H54 (cell line): ENCODE results near the gene CFAP77.

ENCODE experiments used
- DNase-seq: peaks from one replicate; pipeline ENCODE4 v3.0.0; 2011; ENCODE audit warnings: low spot score, mixed read lengths; ENCODE audit not compliant: insufficient read length
- FAIRE-seq: peaks from 3 replicates; lab custom pipeline; 2011; peaks lifted over from hg19 to GRCh38; lab: Jason Lieb, UNC
- POLR2A ChIP-seq: IDR thresholded peaks from 2 replicates; pipeline ENCODE4 v1.6.1; 2011; ENCODE audit warnings: low read depth, mild to moderate bottlenecking, low read length

Gene CFAP77

DNA sequence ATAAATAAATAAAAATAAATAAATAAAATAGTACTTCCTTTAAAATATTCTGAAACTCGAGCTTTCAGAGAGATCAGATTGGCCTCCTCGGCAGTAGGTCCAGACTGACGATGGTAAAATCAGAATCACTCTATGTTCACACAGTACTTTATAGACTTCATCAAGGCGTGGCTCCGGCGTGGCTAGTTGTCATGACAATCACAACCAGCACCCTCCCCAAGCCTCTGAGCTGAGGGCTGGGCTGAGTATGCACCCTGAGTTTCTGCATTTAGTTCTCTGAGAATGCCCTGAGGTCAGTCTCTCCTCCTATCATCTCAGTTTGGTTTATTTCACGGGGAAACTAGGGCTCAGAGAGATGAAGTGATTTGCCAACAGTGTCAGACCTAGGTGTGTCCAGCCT is 129.1 kb downstream of the CFAP77 start:
- FAIRE-seq (no peak), DNase-seq (no peak)
- TF ChIP-seq POLR2A: no peak

DNA sequence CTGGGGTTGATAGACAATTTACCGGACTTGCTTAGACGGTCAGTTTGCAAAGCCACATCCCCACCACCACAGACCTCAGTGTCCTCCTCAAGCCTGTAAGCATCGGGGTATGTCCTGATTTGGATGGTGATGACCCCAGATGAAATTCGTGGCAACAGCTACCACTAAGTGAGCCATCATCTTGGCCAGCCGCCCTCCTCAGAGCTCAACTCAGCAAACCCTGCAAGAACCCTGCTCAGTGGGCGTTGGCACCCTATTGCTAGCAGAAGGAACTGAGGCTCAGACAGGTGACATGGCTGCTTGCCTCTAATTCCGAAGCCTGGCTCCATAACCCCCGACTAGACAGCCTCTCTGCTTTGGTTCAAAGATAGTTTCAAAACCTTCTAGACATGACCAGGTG is 131.0 kb downstream of the CFAP77 start:
- DNase-seq (no peak), FAIRE-seq (no peak)
- TF ChIP-seq POLR2A: no peak

DNA sequence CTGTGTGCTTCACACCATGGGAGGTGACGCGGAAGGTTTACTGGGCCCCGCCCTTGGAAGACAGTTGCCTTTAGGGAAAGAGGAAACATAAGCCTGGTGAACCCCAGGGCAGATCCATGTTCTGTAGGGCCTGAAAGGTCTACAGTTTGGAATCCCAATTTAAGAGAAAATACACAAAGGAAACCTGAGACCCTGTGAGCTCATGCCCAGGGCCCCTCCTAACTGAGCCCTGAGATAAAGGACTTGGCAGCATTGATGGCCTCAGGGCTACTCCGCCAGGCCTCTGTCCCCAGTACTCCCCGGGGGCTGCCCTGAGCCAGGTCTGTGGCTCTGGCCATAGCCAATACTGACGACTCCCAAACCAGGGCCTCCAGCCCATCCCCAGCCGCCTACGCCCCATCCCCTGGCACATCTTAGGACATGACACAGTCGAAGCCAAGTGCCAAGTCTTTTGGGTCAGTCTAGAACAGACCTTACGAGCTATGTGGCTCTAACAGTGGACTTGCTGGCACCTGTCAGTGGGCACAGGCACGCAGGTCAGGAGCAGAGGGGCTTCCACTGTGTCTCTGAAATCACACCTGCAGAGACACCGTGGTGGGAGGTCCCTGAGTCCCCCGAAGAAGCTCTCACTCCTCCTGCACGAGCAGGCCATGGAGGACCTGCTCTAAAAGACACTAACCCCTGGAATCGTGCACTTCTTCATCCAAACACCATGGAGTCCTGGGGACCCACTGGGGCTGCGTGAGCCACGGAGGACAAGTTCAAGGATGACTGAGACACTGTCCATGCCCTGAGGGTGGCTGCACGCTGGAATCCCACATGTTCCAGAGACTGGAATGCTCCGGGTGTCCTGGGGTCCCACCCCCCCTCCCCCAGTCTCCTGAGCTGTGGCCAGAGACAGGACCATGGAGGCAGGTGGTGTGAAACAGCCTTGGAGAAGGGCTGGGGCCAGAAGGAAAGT is 132.1 kb downstream of the CFAP77 start:
- FAIRE-seq (no peak), DNase-seq (no peak)
- TF ChIP-seq POLR2A: no peak

DNA sequence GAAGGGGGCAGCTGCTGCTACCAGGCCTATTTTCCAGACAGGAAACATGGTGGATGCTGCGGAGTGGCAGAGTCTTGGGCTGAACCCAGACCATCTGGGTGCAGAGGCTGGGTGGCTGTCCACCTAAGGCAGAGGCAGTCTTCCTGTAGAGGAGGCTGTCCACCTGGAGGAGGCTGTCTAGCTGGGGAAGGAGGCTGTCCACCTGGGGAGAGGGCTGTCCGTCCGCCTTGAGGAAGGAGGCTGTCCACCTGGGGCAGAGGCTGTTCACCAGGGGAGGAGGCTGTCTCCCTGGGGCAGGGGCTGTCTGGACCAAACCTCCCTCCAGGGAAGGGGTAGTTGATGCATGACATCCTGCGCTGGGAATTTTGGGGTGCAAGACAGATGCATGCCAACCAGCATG is 133.2 kb downstream of the CFAP77 start:
- no peak for FAIRE-seq
- DNase-seq: no peak
- TF ChIP-seq POLR2A: no peak

DNA sequence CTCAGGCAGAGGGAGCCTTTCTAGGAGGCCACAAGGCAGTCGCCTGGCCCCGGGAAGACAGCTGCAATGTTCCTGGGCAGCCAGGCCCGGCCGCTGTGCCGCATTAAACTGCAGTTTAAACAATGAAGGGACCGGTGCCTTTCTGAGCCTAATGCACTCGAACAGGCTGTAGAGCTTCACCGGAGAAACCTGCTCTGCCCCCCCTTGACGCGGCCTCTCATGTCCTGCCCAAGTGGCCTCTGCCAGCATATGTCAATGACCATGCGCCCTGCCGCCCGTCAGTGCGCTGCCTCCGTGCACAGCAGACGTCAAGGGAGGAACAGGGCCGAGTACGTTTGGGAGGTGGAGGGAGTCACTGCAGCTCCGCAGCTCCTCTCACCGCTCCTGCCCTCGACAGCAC is 133.9 kb downstream of the CFAP77 start:
- TF ChIP-seq POLR2A: no peak
- DNase-seq (no peak), FAIRE-seq (no peak)

DNA sequence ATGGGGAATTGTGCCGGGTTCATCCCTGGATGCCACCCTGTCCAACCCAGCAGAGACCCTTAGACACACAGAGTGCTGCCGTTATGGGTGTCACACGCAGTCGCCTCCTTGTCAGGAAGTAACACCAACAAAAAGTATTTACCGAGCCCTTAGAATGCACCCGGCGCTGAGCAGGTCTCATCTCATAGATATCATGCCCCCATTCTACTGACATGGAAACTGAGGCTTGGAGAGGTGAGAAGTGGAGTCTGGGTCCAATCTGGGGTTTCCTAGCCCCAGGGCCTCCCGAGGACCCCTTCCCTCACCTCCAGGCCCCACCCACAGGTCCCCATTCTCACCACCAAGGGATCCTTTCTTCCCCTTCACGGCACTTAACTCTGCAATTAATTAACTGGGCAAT is 135.6 kb downstream of the CFAP77 start:
- no peak for DNase-seq
- no peak for TF ChIP-seq POLR2A
- no peak for FAIRE-seq

DNA sequence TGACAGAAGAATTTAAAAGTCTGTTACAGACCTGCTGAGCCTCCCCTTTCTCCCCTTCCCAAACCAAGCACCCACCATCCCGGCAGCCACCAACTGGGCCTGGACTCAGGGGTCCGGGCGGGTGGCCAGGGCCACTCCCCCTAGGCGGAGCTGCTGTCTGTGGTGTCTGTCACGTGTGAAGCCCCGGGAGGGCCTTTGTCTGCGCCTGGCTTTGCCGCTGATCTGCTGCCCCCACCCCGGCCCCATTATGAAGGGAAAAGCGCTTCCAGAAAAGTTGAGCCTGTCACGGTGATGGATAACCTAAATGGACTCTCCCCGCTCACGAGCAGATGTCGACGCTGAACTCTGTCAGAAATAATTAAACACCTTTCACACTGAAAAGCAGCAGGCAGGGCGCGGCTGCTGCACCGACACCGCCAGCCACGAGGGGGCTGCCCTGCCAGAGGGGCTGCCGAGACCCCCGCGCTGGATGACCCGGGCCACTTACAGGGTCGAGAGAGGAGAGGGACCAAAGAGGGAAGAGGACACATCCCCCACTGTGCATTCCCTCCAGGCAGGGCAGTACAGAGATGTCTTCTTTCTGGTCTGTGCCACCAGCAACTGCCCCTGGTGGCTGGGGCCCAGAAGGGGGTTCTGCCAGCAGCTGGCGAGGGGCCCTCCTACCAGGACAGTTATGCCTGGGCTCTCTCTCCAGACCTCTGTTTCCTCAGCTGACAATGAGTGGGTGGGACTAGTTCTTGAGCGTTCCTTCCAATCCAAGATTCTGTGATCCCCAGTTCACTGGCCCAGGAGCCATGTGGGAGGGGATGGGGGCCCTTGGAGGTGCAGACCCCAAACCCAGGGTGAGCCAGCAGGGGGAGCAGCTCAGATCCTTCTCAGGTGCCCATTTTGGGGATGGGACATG is 136.4 kb downstream of the CFAP77 start:
- no peak for DNase-seq
- no peak for FAIRE-seq
- TF ChIP-seq POLR2A: no peak

DNA sequence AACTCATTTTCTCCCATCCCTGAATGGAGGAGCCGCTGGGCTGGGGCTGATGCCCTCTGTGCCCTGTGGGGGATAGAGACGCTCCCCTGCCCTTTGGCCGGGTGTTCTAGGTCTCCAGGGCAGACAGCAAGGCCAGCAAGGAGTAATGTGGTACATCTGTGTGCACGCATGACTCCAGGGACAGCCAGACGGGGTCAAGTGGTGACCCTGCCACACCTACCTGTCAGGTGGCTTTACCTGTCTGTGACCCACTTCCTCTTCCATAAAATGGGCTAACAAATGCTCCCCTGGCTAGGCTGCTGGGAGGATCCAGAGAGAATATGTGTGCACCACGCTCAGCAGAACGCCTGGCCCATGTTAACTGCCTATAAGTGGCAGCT is 137.0 kb downstream of the CFAP77 start:
- DNase-seq (no peak), FAIRE-seq (no peak)
- no peak for TF ChIP-seq POLR2A

DNA sequence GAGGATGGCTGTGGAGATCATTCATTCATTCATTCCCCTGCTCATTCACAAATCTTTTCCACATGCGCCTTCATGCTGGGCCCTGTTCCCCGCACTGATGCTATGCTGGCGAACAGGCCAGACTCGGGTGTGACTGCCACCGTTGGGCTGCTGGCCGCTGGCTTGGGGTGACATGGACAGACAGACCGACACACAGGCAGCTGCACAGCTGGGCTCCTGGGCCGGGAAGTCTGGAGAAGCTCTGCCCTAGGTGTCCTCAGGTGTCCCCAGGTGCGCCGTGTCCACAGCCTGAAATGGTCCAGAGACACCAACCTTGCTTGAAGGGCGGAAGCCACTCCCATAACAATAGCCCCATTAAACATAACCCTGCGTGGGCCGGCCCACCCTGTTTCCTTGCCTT is 137.4 kb downstream of the CFAP77 start:
- FAIRE-seq: no peak
- TF ChIP-seq POLR2A: no peak
- no peak for DNase-seq

DNA sequence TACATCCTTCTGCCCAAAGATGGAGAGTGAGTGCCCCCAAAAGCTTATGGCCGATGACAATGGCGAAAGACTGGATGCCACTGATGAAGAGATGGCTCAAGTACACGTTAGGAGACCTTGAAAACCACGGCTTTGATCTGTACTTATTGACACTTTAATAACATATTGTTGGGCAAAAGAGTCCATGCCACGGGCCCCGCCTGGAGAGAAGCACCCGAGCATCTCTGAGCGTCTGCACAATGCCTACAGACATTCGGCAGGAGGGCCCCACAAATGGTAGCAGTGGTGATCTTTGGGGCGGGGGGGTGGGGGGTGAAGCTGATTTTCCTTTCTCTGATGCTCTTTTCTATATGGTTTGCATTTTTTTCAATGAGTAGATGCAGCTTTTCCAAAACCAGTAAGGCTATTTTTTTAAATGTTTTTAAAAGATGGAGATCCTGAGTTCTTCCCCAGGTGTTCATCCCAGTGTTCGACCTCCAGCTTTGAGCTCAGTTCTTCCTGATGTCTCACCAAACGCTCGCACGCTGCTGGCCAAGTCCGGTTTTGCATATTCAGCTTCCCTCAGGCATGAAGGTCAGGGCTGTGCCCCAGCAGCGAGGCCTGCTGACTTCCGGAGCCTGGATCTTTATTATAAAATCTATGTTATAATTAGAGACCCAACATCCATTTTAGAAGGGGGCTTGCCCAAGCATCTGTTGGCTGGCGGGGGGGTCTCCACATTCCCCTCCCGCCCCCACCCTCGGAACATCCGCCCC is 138.1 kb downstream of the CFAP77 start:
- FAIRE-seq: no peak
- no peak for DNase-seq
- TF ChIP-seq POLR2A: no peak

DNA sequence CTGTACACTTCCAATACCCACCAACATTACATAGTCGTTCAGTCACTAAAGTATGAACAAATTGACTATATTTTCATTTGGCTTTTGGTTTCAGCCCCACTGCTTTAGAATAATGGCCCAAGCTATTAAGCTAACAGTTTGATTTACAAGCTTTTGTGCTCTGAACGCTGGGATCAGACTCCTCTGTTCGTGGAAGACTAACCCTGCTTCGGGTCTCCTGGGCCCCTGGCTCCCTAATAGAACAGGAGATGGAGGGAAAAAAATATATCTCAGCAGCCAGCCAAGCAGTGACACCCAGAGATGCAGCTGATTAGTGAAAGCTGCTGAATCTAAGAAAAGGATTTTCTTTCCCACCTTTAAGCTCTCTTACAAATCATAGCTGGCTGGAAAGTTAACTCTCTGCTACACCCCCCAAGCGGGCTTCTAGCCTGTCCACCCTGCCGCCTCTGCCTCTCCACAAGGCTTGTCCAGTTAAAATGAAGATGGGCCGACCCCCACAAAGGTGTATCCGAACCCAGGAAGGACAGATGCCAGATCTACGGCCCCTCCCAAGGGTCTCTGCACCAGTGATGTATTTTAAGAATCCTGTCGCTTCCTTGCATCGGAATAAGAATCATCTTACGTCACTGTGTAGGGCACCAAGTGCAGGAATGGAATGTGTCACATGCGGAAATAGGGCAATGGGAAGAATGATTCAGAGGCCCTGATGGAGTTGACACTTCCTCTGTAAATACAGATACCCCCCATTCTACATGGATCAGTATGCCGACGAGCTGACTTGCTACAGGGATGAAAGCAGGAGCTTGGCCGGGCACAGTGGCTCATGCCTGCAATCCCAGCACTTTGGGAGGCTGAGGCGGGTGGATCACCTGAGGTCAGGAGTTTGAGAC is 139.0 kb downstream of the CFAP77 start:
- DNase-seq (no peak), FAIRE-seq (no peak)
- TF ChIP-seq POLR2A: no peak

DNA sequence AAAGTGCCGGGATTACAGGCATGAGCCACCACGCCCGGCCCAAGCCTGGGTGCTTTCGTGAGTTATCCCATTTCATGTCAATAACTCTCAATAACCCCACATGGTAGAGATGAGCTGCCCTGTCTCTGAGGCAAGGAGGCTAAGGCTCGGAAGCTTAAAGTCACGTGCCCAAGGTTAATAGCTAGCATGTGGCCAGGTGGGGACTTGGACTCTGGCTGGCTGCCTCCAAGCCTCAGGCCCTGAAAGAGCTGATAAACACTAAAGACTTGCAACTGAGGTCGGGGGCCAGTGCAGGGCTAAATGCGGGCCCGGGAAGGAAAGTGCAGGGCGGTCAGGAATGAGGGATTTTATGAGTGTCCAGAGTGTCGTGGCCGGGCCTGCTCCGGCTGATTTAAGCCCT is 141.5 kb downstream of the CFAP77 start:
- no peak for FAIRE-seq
- TF ChIP-seq POLR2A: no peak
- no peak for DNase-seq

DNA sequence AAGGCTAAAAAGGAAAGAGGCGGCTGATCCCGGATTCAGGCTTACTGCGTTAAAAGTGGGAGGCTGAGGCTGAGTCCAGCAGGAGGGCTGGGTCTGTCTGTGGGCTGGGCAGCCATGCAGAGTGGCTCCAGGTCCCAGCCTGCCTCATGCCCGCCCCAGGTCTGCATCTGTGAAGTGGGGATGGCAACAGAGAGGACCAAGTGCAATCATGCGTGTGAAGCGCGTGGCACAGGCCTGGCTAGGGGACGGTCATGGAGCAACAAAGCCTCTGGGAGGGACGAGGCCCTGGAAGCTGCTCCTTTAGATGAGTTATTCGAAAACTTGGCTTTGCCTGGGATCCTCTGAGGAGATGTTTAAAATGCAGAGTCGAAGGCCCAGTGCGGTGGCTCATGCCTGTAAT is 142.0 kb downstream of the CFAP77 start:
- DNase-seq (no peak), FAIRE-seq (no peak)
- no peak for TF ChIP-seq POLR2A
